ENCODE results near the gene IGF2BP1. TPM values are rescaled to one million over a fixed set of nuclear protein-coding genes. Genes with fewer than 3 reads are reported as not detected.
"Not testable (repeated sequence)": the region's sequence is repeated elsewhere in the genome, so short reads cannot be mapped to it uniquely, and the experiment has no call there.

IGF2BP1 gene
- total RNA-seq, 2 donors from 2014 or later: not detected

GRCh38 chr17:49018116-49018612, 21.0 kb downstream of the IGF2BP1 start:
- Mint-ChIP-seq H3K4me1 (peaks cover 5% of the 10 kb centered on the region), H3K27ac (no peak overlapping the region), H3K36me3 (ENCODE audit: low read depth) (peaks cover 3% of the 10 kb centered on the region), H3K4me3 (no peak overlapping the region), H3K27me3 (peaks cover 47% of the 10 kb centered on the region)
- DNase-seq: no peak
- no peak for ATAC-seq
- no peaks in the 10 kb centered on the region for H3K9me3 ChIP-seq (ENCODE audit: control insufficient read depth, low read length, poor library complexity, severe bottlenecking)

- ATAC-seq: no peak
- H3K9me3 ChIP-seq (ENCODE audit: control insufficient read depth, low read length, poor library complexity, severe bottlenecking): no peaks in the 10 kb centered on the region
- H3K27ac Mint-ChIP-seq: no peak overlapping the region
- H3K4me3 Mint-ChIP-seq: no peak overlapping the region
- H3K27me3 Mint-ChIP-seq: peaks cover 49% of the 10 kb centered on the region
- DNase-seq: no peak
- peaks cover 3% of the 10 kb centered on the region for H3K36me3 Mint-ChIP-seq (ENCODE audit: low read depth)
- peaks cover 5% of the 10 kb centered on the region for H3K4me1 Mint-ChIP-seq
Measured at GRCh38 chr17:49018748-49019147, 21.6 kb downstream of the IGF2BP1 start.

- Mint-ChIP-seq H3K36me3 (ENCODE audit: low read depth) (no peaks in the 10 kb centered on the region), H3K4me3 (no peak overlapping the region), H3K27ac (no peak overlapping the region), H3K27me3 (peaks cover 32% of the 10 kb centered on the region), H3K4me1 (no peaks in the 10 kb centered on the region)
- no peak for DNase-seq
- H3K9me3 ChIP-seq (ENCODE audit: control insufficient read depth, low read length, poor library complexity, severe bottlenecking): no peaks in the 10 kb centered on the region
- no peak for ATAC-seq
Measured at GRCh38 chr17:49020609-49021008, 23.4 kb downstream of the IGF2BP1 start.

DNA sequence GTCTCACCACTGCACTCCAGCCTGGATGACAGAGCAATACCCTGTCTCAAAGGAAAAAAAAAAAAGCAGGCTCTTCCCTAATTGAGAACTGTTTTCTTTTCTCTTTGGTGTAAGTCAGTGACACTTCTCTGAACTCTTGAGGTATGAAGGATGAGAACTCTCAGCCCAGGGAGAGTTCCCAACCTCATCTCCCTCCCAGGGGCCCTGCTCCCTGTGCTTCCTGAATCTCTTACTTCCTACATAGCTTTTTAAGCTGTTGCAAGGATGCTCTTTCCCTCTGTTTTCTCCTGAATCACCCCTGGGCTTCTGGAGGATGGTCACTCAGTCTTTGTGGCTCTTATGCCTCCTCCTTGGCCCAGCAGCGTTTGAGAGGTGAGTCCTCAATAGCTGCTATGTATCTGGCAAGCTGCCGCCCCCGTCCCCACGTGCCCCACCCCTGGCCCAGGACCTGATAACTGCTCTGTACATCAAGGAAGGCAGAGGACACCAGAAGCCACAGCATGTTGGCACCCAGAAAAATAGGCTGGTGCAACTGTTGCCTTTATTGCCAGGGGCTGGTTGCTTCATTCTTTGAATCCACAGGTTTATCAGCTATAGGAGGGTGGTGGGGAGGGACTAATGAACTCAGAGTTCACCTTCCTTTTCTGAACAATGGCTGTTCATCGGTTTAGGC, 24.0 kb downstream of the IGF2BP1 start:
- Mint-ChIP-seq H3K36me3 (ENCODE audit: low read depth) (no peaks in the 10 kb centered on the region), H3K27ac (no peak overlapping the region), H3K4me3 (no peak overlapping the region), H3K4me1 (no peaks in the 10 kb centered on the region), H3K27me3 (peaks cover 26% of the 10 kb centered on the region)
- DNase-seq: no peak
- no peaks in the 10 kb centered on the region for H3K9me3 ChIP-seq (ENCODE audit: control insufficient read depth, low read length, poor library complexity, severe bottlenecking)
- ATAC-seq: no peak

- Mint-ChIP-seq H3K36me3 (ENCODE audit: low read depth) (no peaks in the 10 kb centered on the region), H3K4me1 (peaks cover 3% of the 10 kb centered on the region), H3K27me3 (peaks cover 25% of the 10 kb centered on the region), H3K27ac (no peak overlapping the region), H3K4me3 (no peak overlapping the region)
- no peaks in the 10 kb centered on the region for H3K9me3 ChIP-seq (ENCODE audit: control insufficient read depth, low read length, poor library complexity, severe bottlenecking)
- DNase-seq (no peak), ATAC-seq (no peak)
Measured at GRCh38 chr17:49021768-49022103, 24.6 kb downstream of the IGF2BP1 start.

DNA sequence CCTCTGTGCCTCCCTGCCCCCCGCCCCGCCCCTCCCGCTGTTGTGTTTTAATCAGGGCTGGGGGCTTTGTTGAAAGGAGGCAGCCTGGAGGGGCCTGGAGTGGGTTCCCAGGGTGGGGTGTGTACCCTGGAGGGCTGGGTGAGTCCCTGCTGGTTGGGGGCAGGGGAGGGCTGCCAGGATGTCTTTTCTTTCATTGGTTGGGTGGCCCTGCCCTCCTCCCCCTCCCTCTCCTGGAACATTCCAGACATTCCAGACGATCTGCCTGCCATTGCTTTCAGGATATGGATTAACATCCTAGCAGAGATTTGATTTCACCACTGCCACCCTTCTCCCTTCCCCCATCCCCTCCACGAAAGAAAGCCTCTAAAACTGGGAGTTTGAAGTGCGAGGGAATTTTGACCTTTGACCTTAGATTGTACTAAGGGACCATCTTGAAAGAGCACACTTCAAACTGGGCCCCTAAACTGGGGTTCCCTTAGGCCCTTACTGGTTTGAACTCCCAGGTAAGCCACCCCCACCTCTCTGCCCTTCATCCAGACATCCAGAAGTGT, 25.3 kb downstream of the IGF2BP1 start:
- H3K4me1 Mint-ChIP-seq: peaks cover 3% of the 10 kb centered on the region
- DNase-seq: no peak
- no peak for ATAC-seq
- no peak overlapping the region for H3K27ac Mint-ChIP-seq
- no peaks in the 10 kb centered on the region for H3K9me3 ChIP-seq (ENCODE audit: control insufficient read depth, low read length, poor library complexity, severe bottlenecking)
- no peaks in the 10 kb centered on the region for H3K36me3 Mint-ChIP-seq (ENCODE audit: low read depth)
- peaks cover 26% of the 10 kb centered on the region for H3K27me3 Mint-ChIP-seq
- no peak overlapping the region for H3K4me3 Mint-ChIP-seq

DNA sequence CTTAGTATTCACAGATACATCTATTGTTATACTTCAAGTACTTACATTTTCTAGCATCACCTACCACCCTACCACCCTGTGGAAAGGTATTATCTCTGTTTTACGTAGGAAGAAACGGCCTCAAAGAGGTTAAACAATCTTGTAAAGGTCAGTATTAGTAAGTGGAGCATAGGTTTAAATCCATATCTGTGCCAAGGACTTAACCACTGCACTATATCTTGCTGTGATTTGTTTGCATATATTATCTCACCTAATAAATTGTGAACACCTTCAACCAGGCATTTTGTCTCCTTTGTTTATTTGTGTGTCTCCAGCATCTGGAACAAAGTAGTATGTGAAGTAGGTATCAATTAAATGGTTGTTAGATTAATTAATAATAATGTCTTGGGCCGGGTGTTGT, 27.3 kb downstream of the IGF2BP1 start:
- Mint-ChIP-seq H3K27me3 (peaks cover 15% of the 10 kb centered on the region), H3K4me1 (peaks cover 3% of the 10 kb centered on the region)

DNA sequence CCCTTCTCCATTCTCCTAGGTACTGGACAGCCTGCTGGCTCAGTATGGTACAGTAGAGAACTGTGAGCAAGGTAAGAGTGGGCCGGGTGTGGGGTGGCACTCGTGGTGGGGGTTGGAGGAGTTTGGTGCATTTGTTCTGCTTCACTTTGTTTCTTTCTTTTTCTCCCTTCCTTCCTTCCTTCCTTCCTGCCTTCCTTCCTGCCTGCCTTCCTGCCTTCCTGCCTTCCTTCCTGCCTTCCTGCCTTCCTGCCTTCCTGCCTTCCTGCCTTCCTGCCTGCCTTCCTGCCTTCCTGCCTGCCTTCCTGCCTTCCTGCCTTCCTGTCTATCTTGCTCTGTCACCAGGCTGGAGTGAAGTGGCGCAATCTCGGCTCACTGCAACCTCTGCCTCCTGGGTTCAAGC, 29.3 kb downstream of the IGF2BP1 start:
- H3K27ac Mint-ChIP-seq: peak overlapping the region; percentile 8
- not testable (repeated sequence) for H3K4me1 Mint-ChIP-seq; H3K9me3 ChIP-seq (ENCODE audit: control insufficient read depth, low read length, poor library complexity, severe bottlenecking); H3K36me3 Mint-ChIP-seq (ENCODE audit: low read depth); ATAC-seq; DNase-seq; H3K4me3 Mint-ChIP-seq
- H3K27me3 Mint-ChIP-seq: peaks cover 15% of the 10 kb centered on the region

More for the DNA sequence above, 27.3 kb downstream of the IGF2BP1 start:
- H3K4me3 Mint-ChIP-seq: no peak overlapping the region
- ATAC-seq (no peak), DNase-seq (no peak)
- H3K9me3 ChIP-seq (ENCODE audit: control insufficient read depth, low read length, poor library complexity, severe bottlenecking): no peaks in the 10 kb centered on the region
- H3K36me3 Mint-ChIP-seq (ENCODE audit: low read depth): no peaks in the 10 kb centered on the region
- no peak overlapping the region for H3K27ac Mint-ChIP-seq

GRCh38 chr17:49028271-49028670, 31.1 kb downstream of the IGF2BP1 start:
- no peak for ATAC-seq
- H3K4me3 Mint-ChIP-seq: no peak overlapping the region
- peaks cover 16% of the 10 kb centered on the region for H3K27me3 Mint-ChIP-seq
- H3K27ac Mint-ChIP-seq: no peak overlapping the region
- DNase-seq: no peak
- H3K4me1 Mint-ChIP-seq: peaks cover 6% of the 10 kb centered on the region
- H3K36me3 Mint-ChIP-seq (ENCODE audit: low read depth): no peaks in the 10 kb centered on the region
- H3K9me3 ChIP-seq (ENCODE audit: control insufficient read depth, low read length, poor library complexity, severe bottlenecking): no peaks in the 10 kb centered on the region

DNA sequence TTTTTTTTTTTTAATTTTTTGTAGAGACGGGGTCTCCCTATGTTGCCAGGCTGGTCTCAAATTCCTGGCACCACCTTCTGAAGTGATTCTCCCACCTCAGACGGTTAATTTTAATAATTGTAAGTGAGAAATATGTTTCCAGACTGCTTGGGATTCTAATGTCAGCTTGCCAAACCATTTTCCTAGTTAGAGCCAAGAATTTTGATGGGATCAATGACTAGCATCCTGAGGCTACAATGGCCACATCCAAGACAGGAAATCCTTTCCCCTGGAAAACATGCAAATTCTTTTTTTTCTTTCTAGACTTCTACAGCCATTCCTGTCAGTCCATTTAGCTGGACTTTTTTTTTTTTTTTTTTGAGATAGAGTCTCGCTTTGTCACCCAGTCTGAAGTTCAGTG, 32.6 kb downstream of the IGF2BP1 start:
- H3K27me3 Mint-ChIP-seq: peaks cover 14% of the 10 kb centered on the region
- ATAC-seq: no peak
- no peak overlapping the region for H3K27ac Mint-ChIP-seq
- H3K9me3 ChIP-seq (ENCODE audit: control insufficient read depth, low read length, poor library complexity, severe bottlenecking): no peaks in the 10 kb centered on the region
- no peak for DNase-seq
- H3K4me1 Mint-ChIP-seq: peaks cover 6% of the 10 kb centered on the region
- no peak overlapping the region for H3K4me3 Mint-ChIP-seq
- H3K36me3 Mint-ChIP-seq (ENCODE audit: low read depth): no peaks in the 10 kb centered on the region

DNA sequence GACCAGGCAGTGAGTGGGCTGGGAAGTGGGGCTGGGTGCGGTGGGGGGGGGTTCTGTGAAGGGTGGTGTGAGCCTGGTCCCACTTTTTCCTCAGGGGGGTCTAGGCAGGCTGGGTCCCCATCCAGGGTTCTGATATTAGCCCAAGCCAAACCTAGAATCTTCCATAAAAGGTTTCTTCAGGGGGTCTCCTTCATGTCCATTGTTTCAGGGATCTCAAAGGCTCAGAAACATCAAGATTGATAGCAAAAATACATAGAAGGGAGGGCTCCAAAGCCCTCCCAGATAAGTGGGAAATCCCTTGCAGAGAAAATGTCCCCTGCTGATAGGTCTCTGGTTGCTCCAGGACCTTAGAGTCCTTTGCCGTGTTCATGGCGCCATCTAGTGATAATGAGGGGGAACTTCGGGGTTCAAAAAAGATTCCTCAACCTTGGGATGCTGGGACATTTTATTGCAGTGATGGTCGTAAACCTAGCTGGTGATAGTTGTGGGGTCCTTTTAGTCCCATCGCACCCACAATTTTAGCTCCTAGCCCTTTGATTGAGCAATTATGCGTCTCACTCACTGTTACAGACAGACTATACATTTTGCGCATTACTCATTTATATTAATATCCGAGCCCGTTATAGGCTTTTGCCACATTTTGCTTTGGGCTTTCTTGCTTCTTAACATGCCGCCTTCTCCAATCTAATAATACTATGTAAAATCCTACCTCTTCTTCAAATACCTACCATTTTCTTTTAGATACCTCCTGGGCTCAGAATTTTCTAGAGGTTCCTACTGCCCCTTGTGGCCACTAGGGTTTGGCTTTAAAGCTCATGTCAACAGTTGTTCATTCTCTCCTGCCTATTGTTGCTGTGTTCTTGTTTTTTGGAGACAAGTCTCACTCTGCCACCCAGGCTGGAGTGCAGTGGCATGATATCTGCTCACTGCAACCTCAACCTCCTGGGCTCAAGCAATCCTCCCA, 35.1 kb downstream of the IGF2BP1 start:
- H3K4me1 Mint-ChIP-seq: peaks cover 5% of the 10 kb centered on the region
- no peak overlapping the region for H3K27ac Mint-ChIP-seq
- ATAC-seq (peak; percentile 81), DNase-seq (no peak)
- no peaks in the 10 kb centered on the region for H3K36me3 Mint-ChIP-seq (ENCODE audit: low read depth)
- no peak overlapping the region for H3K4me3 Mint-ChIP-seq
- peaks cover 10% of the 10 kb centered on the region for H3K27me3 Mint-ChIP-seq
- H3K9me3 ChIP-seq (ENCODE audit: control insufficient read depth, low read length, poor library complexity, severe bottlenecking): no peaks in the 10 kb centered on the region

DNA sequence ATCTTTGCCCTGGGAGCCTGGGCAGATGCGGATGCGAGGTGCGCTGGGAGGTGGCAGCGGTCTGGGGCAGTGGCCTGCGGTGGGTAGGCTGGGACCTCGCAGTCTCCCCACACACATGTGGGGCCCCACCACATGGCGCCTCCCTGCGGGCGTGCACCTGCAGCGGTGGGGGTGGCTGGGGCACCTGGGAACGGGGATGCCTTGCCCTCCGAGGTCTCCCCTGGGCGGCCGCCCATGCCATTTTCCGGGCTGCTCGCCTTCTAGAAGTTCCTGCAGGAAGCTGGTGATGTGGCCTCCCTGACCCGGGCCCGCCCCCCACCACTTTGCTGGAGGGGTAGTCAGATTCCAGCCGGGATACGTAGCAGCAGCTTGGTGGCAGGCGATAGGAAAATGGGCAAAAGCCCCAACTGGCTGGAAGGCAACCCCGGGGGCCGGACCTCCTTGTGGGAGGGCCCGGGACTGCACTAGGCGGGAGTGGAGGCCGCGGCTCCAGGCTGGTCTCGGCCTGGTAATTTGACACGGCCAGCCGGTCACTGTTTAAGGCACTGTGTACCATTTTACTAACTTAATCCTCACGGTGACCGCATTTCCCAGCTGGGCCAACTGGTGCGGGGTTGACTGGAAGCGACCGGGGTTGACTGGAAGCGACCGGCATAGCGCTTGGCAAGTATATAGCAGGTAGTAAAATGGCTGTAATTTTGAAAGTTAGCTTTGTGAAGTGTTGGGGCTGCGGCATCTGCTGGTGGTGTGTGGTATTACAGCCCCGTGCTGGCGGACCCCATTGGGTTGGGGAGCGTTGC, 38.5 kb downstream of the IGF2BP1 start:
- no peak for DNase-seq
- Mint-ChIP-seq H3K27me3 (peaks cover 26% of the 10 kb centered on the region), H3K36me3 (ENCODE audit: low read depth) (no peaks in the 10 kb centered on the region), H3K4me3 (no peak overlapping the region), H3K4me1 (peaks cover 5% of the 10 kb centered on the region), H3K27ac (no peak overlapping the region)
- ATAC-seq: no peak
- H3K9me3 ChIP-seq (ENCODE audit: control insufficient read depth, low read length, poor library complexity, severe bottlenecking): no peaks in the 10 kb centered on the region

GRCh38 chr17:49036270-49036626, 39.1 kb downstream of the IGF2BP1 start:
- H3K36me3 Mint-ChIP-seq (ENCODE audit: low read depth): no peaks in the 10 kb centered on the region
- H3K4me1 Mint-ChIP-seq: peaks cover 5% of the 10 kb centered on the region
- no peak overlapping the region for H3K27ac Mint-ChIP-seq

More at GRCh38 chr17:49036270-49036626, 39.1 kb downstream of the IGF2BP1 start:
- DNase-seq: no peak
- no peaks in the 10 kb centered on the region for H3K9me3 ChIP-seq (ENCODE audit: control insufficient read depth, low read length, poor library complexity, severe bottlenecking)
- ATAC-seq: no peak
- Mint-ChIP-seq H3K4me3 (no peak overlapping the region), H3K27me3 (peaks cover 27% of the 10 kb centered on the region)
